NCI-H226 (cell line): ENCODE data around the gene ESD.
A peak's percentile ranks its signal among the peaks of the same experiment; 100 is the strongest.
"Not testable (repeated sequence)": the region's sequence is repeated elsewhere in the genome, so short reads cannot be mapped to it uniquely, and the experiment has no call there.

Experiments
- DNase-seq: peaks from one replicate; pipeline ENCODE4 v3.0.0-alpha.2; 2015

The ESD gene

DNA sequence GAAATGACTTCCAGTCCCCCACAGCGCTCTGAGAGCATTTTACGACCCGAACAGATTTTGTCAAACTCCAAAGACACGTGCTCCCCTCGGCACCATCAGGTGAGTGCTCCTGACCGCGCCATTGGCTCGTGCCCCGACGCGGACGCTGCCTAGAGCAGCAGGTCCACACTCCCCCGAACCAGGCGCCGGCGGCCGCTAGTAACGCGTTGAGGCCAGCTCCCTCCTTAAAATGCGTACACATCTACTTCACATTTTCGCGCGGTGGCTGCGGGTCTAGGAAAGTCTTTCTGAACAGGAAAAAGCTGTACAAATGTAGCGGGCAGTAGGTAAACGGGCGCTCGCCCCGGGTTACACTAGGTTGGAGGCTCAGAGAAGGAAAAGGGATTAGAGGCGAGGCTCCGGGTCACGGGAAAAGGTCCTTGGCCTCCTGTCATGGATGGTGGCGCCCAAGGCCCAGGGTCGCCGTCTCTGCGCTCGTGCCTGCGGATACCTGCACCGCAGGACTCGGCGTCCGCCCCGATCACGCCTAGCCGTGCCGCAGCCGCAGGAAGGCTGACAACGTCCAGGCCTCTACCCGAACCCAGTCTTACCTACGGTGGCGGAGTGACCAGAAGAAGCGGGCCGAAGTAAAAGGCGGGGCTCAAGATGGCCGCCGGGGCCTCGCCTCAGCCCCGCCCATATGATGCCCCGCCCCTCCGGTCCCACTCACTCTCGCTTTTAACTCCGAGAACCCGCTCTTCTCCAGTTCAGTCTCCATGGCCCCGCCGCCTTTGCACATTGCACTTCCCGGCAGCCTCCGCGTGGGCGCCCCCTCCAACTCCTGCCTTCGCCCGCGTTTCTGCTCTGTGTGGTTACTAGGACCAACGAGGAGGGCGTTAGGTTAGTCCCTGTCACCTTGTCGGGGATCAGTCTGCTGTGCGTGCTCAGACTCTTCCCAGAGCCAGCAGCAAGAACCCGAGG, at the start of gene ESD:
Gene ESD (minus strand): TSS at position 647 of the 960 bp plus-strand sequence. CDS start 5,748 bp downstream, outside the sequence.
- peak; percentile 84 for DNase-seq

GRCh38 chr13:46846726-46847125, 49.8 kb upstream of the ESD start:
- no peak for DNase-seq

- DNase-seq: no peak
Observed at GRCh38 chr13:46845146-46845545, 48.2 kb upstream of the ESD start.

GRCh38 chr13:46844431-46844830, 47.5 kb upstream of the ESD start:
- DNase-seq: peak; percentile 7

DNA sequence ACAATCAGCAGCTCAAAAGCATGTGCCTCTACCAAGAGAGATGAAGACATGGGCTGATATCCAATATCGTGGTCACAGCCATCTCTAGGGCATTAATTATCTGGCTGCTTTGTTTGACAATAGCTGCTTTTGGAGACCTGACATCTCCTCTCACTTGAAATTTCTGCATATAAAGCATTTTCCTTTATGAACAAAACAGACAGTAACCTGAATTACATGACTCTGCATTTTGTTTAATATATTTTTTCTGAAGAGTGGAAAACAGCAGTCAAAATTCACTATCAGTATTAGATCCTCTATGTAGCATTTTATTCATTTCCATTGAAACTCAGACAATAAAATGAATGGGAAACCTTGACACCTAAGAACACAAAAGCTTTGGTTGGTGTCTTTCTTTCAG, 42.4 kb upstream of the ESD start:
- DNase-seq: no peak

DNA sequence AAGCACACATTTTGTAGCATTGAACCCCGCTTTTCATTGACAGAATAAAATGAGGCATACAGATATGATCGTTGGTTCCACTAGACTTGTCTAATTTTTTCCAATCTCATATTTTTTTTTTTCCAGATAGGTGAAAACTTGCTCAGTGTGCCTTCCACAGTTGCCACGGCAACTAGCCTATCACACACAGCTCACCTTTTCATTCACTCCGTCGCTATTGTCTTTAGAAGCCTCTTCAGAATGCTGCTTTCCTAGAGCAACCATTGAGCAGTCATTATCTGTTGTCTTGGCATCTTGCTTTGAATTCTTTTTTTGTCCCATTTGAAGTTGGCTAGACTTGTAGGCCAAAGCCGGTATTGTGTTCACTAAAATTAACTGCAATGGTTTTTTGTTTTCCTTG, 37.7 kb upstream of the ESD start:
- DNase-seq: no peak

GRCh38 chr13:46831588-46832194, 34.7 kb upstream of the ESD start:
- peak; percentile 20 for DNase-seq

GRCh38 chr13:46830405-46831005, 33.5 kb upstream of the ESD start:
- no peak for DNase-seq

- no peak for DNase-seq
Observed at GRCh38 chr13:46822551-46822950, 25.6 kb upstream of the ESD start.

- no peak for DNase-seq
Observed at GRCh38 chr13:46817838-46818476, 21.0 kb upstream of the ESD start.

DNA sequence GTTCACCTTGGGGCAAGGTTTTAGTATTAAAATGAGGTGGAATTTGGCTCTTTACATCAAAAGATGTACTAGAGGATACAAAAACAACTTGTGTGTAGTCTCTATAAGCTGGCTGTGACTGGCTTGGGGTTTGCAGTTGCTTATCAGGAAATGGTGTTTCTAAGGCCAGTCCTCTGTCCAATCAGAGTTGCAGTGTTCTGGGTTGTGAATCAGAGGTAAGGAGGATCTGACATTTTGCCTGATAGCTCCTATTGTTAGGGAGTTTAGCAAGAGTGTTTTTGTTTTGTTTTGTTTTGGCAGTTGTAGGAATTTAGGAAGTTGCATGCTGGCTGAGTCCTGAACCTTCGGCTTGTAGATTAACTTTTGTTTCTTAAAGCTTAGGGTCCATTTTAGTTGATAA, 20.1 kb upstream of the ESD start:
- peak; percentile 6 for DNase-seq

- no peak for DNase-seq
Observed at GRCh38 chr13:46816371-46816770, 19.4 kb upstream of the ESD start.

DNA sequence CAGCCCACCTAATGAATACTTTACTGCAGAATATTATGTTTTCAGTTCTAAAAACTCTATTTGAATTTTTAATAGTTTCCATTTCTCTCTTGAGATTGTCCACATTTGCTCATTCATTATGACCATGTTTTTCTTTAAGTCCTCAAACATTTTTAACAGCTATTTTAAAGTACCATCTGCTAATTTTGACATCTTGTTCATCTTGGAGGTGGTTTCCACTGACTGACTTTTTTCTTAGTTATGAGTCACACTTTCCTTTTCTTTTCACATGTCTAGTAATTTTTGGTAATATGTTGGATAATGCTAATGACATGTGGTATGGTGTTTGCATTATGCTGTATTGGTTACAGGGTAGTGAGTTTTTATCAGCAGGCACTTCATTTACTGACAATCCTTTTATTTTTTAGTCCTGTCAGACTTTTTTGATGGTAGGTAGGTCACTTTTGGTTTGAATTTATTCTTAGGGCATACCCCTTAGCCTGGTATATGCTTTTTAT, 15.4 kb upstream of the ESD start:
- DNase-seq: no peak

DNA sequence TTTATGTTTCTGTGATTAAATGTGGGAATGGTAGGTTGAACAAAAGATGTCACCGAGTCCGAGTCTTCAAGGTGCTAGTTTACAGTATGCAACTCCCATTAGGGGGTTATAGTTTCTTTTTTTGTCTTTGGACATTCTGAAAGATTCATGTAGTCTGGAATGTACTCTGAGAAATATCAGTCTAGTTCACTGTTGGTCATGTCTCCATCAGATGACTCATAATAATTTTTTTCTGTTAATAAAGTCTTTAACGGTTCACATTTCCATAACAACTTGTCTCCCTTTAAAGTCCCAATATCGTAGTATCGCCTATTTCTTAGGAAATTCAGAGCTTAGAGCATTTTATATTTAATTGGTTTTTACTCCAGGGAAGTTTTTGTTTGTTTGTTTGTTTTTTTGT, 13.5 kb upstream of the ESD start:
- DNase-seq: no peak

DNA sequence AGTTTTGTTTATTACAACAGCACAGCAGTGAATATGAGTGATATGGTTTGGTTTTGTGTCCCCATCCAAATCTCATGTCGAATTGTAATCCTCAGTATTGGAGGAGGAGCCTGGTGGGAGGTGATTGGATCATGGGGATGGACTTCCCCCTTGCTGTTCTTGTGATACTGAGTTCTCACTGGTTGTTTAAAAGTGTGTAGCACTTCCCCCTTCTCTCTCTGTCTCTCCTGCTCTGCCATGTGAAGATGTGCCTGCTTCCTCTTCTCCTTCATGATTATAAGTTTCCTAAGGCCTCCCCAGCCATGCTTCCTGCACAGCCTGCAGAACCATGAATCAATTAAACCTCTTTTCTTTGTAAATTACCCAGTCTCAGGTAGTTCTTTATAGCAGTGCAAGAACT, 8.0 kb upstream of the ESD start:
- DNase-seq: not testable (repeated sequence)

DNA sequence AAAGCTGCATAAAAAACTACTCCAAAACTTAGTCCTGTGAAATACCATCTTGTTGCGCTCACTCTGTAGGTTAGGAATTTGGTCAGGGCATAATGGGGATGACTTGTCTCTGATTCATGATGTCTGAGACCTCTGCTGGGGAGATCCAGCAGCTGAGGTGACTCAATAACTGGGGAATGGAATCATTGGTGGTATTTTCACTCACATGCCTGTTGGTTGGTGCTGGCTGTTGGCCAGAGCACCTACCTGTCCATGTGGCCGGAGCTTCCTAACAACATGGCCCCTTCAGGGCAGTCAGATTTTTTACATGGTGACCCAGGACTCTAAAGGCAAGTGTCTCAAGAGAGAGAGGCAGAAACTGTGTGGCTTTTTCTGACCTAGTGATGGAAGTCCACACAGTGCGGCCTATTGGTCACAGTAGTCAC, 7.4 kb upstream of the ESD start:
- DNase-seq: peak; percentile 95

GRCh38 chr13:46803586-46803985, 6.6 kb upstream of the ESD start:
- no peak for DNase-seq

DNA sequence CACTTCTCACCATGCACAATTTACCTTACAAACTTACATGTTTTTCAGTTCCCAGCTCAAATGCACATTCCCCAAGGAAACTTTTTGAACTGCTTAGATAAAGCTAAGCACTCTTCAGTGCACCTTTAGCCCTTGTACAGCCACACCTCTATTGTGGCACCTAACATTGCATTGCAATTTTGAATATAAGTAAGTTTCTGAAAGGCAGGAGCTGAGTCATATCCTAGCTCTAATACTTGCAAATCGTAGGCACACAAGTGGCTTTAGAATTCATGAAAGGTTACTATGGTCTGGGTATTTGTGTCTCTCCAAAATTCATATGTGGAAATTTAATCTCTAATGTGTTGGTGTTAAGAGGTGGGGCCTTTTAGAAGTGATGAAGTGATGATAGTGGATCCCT, 4.9 kb upstream of the ESD start:
- DNase-seq: no peak

DNA sequence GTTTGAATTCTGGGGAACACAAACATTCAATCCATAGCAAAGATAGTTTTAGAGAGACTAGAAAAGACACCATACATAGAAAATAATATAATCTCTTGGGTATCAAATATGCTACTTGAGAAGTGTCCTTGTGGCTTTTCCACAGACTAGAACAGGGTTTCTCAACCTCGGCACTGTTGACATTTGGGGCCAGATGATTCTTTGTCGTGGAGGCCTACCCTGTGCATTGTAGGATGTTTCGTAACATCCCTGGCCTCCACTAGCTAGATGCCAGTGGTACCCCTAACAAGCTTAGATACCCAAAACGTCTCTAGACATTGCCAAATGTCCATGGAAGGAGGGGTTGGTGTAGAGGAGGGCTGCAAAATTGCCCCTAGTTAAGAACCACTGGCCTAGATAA, 2.2 kb upstream of the ESD start:
- DNase-seq: no peak

GRCh38 chr13:46797501-46798237, 708 bp upstream of the ESD start:
- DNase-seq: no peak

DNA sequence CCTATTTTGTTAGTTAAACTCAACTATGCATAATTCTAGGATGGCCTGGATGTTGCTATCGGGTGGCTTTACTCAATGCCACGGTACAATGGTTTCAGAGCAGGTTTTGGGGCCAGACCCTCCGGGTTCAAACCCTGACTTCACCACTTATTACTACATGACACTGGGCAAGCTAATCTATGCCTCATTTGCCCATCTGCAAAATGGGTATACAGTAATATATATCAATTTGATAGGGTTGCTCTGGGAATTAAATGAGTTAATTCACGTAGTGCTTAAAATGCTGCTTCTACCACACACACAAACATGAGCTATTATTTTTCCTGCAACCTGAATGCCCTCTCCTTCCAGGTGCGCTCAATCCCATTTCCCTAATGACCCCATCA, 839 bp downstream of the ESD start:
- DNase-seq: no peak

GRCh38 chr13:46795321-46795720, 1.6 kb downstream of the ESD start:
- DNase-seq: no peak

- DNase-seq: no peak
Observed at GRCh38 chr13:46783504-46783903, 13.5 kb downstream of the ESD start.
